Measurements from ENCODE around the gene GCNT1.
"Not testable (repeated sequence)": the region's sequence is repeated elsewhere in the genome, so short reads cannot be mapped to it uniquely, and the experiment has no call there.

GCNT1 gene

GRCh38 chr9:76486151-76486550, 27.2 kb downstream of the GCNT1 start:
- Histone ChIP-seq H3K4me2 (ENCODE audit: insufficient read depth, low read length) (no peak overlapping the region), H3K4me3 (ENCODE audit: low read depth in 1 of 2, low read length in 2 of 2) (no peak overlapping the region), H3K4me1 (ENCODE audit: insufficient read depth, low read length) (no peaks in the 10 kb centered on the region), H3K79me2 (ENCODE audit: insufficient read depth, low read length) (no peaks in the 10 kb centered on the region), H3K9ac (ENCODE audit: low read depth, low read length) (no peak overlapping the region), H3K36me3 (ENCODE audit: insufficient read depth, low read length) (no peaks in the 10 kb centered on the region), H3K27me3 (ENCODE audit: insufficient read depth, low read length, poor library complexity) (no peaks in the 10 kb centered on the region), H4K20me1 (ENCODE audit: insufficient read depth, low read length) (no peaks in the 10 kb centered on the region), H3K27ac (ENCODE audit: low read length) (no peak overlapping the region), H3K9me3 (ENCODE audit: insufficient read depth, low read length, severe bottlenecking) (no peaks in the 10 kb centered on the region), H2AFZ (ENCODE audit: low read depth, low read length) (no peak overlapping the region)
- DNase-seq (no peak), ATAC-seq (ENCODE audit: insufficient read depth, low read depth) (no peak)
- TF ChIP-seq CTCF (IDR thresholded peaks at IDR 0.05; ENCODE audit: borderline replicate concordance, extremely low read depth, low read length, poor library complexity, severe bottlenecking) (no peak), EZH2 (IDR thresholded peaks at IDR 0.05; ENCODE audit: borderline replicate concordance, low read depth, low read length, severe bottlenecking) (no peak)

- H3K27me3 ChIP-seq (ENCODE audit: insufficient read depth, low read length, poor library complexity), result no peaks in the 10 kb centered on the region
- no peak for ATAC-seq (ENCODE audit: insufficient read depth, low read depth)
- H3K4me1 ChIP-seq (ENCODE audit: insufficient read depth, low read length), result no peaks in the 10 kb centered on the region
- no peak overlapping the region for H2AFZ ChIP-seq (ENCODE audit: low read depth, low read length)
- no peak overlapping the region for H3K4me2 ChIP-seq (ENCODE audit: insufficient read depth, low read length)
- H3K27ac ChIP-seq (ENCODE audit: low read length), result no peak overlapping the region
- H3K36me3 ChIP-seq (ENCODE audit: insufficient read depth, low read length), result no peaks in the 10 kb centered on the region
- no peaks in the 10 kb centered on the region for H4K20me1 ChIP-seq (ENCODE audit: insufficient read depth, low read length)
- H3K9me3 ChIP-seq (ENCODE audit: insufficient read depth, low read length, severe bottlenecking), result no peaks in the 10 kb centered on the region
- no peaks in the 10 kb centered on the region for H3K79me2 ChIP-seq (ENCODE audit: insufficient read depth, low read length)
- TF ChIP-seq EZH2 (IDR thresholded peaks at IDR 0.05; ENCODE audit: borderline replicate concordance, low read depth, low read length, severe bottlenecking) (no peak), CTCF (IDR thresholded peaks at IDR 0.05; ENCODE audit: borderline replicate concordance, extremely low read depth, low read length, poor library complexity, severe bottlenecking) (no peak)
- no peak overlapping the region for H3K4me3 ChIP-seq (ENCODE audit: low read depth in 1 of 2, low read length in 2 of 2)
- H3K9ac ChIP-seq (ENCODE audit: low read depth, low read length), result no peak overlapping the region
- DNase-seq, result no peak
These were observed 31.4 kb downstream of the GCNT1 start for GRCh38 chr9:76490249-76490990.

- H3K9me3 ChIP-seq (ENCODE audit: insufficient read depth, low read length, severe bottlenecking); H3K27me3 ChIP-seq (ENCODE audit: insufficient read depth, low read length, poor library complexity); H3K36me3 ChIP-seq (ENCODE audit: insufficient read depth, low read length); ATAC-seq (ENCODE audit: insufficient read depth, low read depth); H4K20me1 ChIP-seq (ENCODE audit: insufficient read depth, low read length); H3K4me1 ChIP-seq (ENCODE audit: insufficient read depth, low read length); DNase-seq; H3K4me2 ChIP-seq (ENCODE audit: insufficient read depth, low read length); H3K27ac ChIP-seq (ENCODE audit: low read length); H3K4me3 ChIP-seq (ENCODE audit: low read depth in 1 of 2, low read length in 2 of 2); H3K79me2 ChIP-seq (ENCODE audit: insufficient read depth, low read length); H2AFZ ChIP-seq (ENCODE audit: low read depth, low read length); H3K9ac ChIP-seq (ENCODE audit: low read depth, low read length): not testable (repeated sequence)
These were observed 32.1 kb downstream of the GCNT1 start for GRCh38 chr9:76491056-76491455.

DNA sequence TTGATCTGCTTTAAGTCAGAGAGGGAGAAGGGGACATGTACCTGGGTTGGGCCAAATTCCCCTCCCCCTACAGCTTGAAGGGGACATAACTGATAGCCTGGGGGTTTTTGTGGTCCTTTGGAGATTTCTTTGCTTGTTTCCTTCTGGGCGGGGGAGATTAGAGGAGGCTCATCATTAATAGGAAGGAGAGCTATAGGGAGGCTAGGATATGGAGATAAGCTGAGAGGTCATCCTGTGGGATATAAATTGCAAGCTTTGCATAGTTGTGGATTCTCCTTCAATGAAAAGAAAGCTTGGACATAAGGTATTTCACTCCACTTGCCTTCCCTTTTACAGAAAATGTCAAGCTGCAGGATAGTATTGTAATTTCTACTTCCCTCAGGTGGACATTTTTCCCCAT, 34.5 kb downstream of the GCNT1 start:
- H3K4me2 ChIP-seq (ENCODE audit: insufficient read depth, low read length); H3K9me3 ChIP-seq (ENCODE audit: insufficient read depth, low read length, severe bottlenecking); H3K79me2 ChIP-seq (ENCODE audit: insufficient read depth, low read length); H3K27me3 ChIP-seq (ENCODE audit: insufficient read depth, low read length, poor library complexity); H3K9ac ChIP-seq (ENCODE audit: low read depth, low read length); H4K20me1 ChIP-seq (ENCODE audit: insufficient read depth, low read length); H2AFZ ChIP-seq (ENCODE audit: low read depth, low read length); DNase-seq; H3K36me3 ChIP-seq (ENCODE audit: insufficient read depth, low read length); H3K27ac ChIP-seq (ENCODE audit: low read length); ATAC-seq (ENCODE audit: insufficient read depth, low read depth); H3K4me1 ChIP-seq (ENCODE audit: insufficient read depth, low read length); H3K4me3 ChIP-seq (ENCODE audit: low read depth in 1 of 2, low read length in 2 of 2): not testable (repeated sequence)
